Thyroid gland (tissue), 4 donors: Measurements from ENCODE around the gene MYLK4. TPM values are rescaled to one million over a fixed set of nuclear protein-coding genes. Genes with fewer than 3 reads are reported as not detected.

Experiments
- DNase-seq, 2 donors: peaks; one replicate each; pipeline ENCODE4 v3.0.0-alpha.2; 2019
- H3K27ac ChIP-seq, 3 donors: fragments of 200-600 bp; sonication (generic); 1 replicate in 2 of 3; 2 replicates in 1 of 3; pipeline ENCODE4 v1.5.1; 2016 to 2019; ENCODE audit warnings: mild to moderate bottlenecking in 1 of 3, moderate library complexity in 1 of 3
- H3K27me3 ChIP-seq: fragments of 200-600 bp; sonication (generic); one replicate; pipeline ENCODE4 v1.5.1; 2019
- H3K36me3 ChIP-seq, 2 donors: fragments of 200-600 bp; sonication (generic); one replicate each; pipeline ENCODE4 v1.5.1; 2016 to 2019
- H3K4me1 ChIP-seq, 2 donors: fragments of 200-600 bp; sonication (generic); one replicate each; pipeline ENCODE4 v1.5.1; 2017 to 2019
- H3K4me3 ChIP-seq, 3 donors: fragments of 200-600 bp; sonication (generic); replicated peaks in 1 of 3; 1 replicate in 2 of 3; 2 replicates in 1 of 3; pipeline ENCODE4 v1.5.1; 2016; ENCODE audit warnings: mild to moderate bottlenecking in 1 of 3
- H3K9me3 ChIP-seq: fragments of 200-600 bp; sonication (generic); one replicate; pipeline ENCODE4 v1.5.1; 2017
- CTCF ChIP-seq, 6 experiments: fragments of 200-600 bp in 3 of 6; fragments of 450-650 bp in 3 of 6; sonication (generic) in 3 of 6; IDR thresholded peaks; one replicate each; pipeline ENCODE4 v1.5.1; 2016 to 2019; ENCODE audit warnings: antibody characterized with exemption in 6 of 6, mild to moderate bottlenecking in 2 of 6, inconsistent platforms in 1 of 6, moderate library complexity in 1 of 6
- POLR2A ChIP-seq, 2 donors: fragments of 450-650 bp; IDR thresholded peaks; one replicate each; pipeline ENCODE4 v1.6.1; 2017; ENCODE audit warnings: antibody characterized with exemption in 2 of 2, mild to moderate bottlenecking in 2 of 2, moderate library complexity in 1 of 2
- WGBS, 2 donors: methylation state at CpG; one replicate each; pipeline ENCODE4 v1.1.5; 2017; 5-methylcytosine and 5-hydroxymethylcytosine counted together
- intact Hi-C: fragments of 100-400 bp; cut with DNase I; formaldehyde crosslinking; loops from one replicate; pipeline ENCODE4 v1.15.1; 2023
- total RNA-seq, 4 donors: library from RNA; depleted of rRNA; stranded (reverse); fragments of >200 nt; gene quantifications; one replicate each; pipeline ENCODE4 v1.2.3, GENCODE V29; 2016

The MYLK4 gene
- total RNA-seq, 4 donors from 2014 or later, result 0.94 to 1.8 (median 1.1) TPM

GRCh38 chr6:2795956-2796355 lies 45.2 kb upstream of the MYLK4 start:
- peaks cover 8 to 17% of the 10 kb centered on the region in 2 donors for H3K4me1 ChIP-seq
- H3K4me3 ChIP-seq, result no peak overlapping the region
- no peak for DNase-seq
- intact Hi-C loops, result no loop called here
- H3K36me3 ChIP-seq, result no peaks in the 10 kb centered on the region
- no peak overlapping the region for H3K27ac ChIP-seq
- H3K9me3 ChIP-seq, result no peaks in the 10 kb centered on the region
- no peaks in the 10 kb centered on the region for H3K27me3 ChIP-seq
- 88 to 90% methylated on average over 16 of the region's 16 CpGs for WGBS, 2 donors
- no peak for TF ChIP-seq CTCF (IDR thresholded peaks at IDR 0.05)
- TF ChIP-seq POLR2A (IDR thresholded peaks at IDR 0.05), result no peak

- intact Hi-C loops, result no loop called here
- H3K9me3 ChIP-seq, result no peaks in the 10 kb centered on the region
- H3K27ac ChIP-seq, result no peak overlapping the region
- 82 to 96% methylated on average over 2 of the region's 2 CpGs for WGBS, 2 donors
- no peaks in the 10 kb centered on the region for H3K36me3 ChIP-seq
- H3K4me1 ChIP-seq, result peaks cover 8 to 22% of the 10 kb centered on the region in 2 donors
- DNase-seq, result no peak
- no peak for TF ChIP-seq CTCF (IDR thresholded peaks at IDR 0.05)
- no peak for TF ChIP-seq POLR2A (IDR thresholded peaks at IDR 0.05)
- H3K4me3 ChIP-seq, result no peak overlapping the region
- H3K27me3 ChIP-seq, result no peaks in the 10 kb centered on the region
Measured at GRCh38 chr6:2795162-2795561, 44.4 kb upstream of the MYLK4 start.

GRCh38 chr6:2794171-2794730 lies 43.5 kb upstream of the MYLK4 start:
- H3K9me3 ChIP-seq, result no peaks in the 10 kb centered on the region
- H3K4me3 ChIP-seq, result no peak overlapping the region
- peaks cover 8 to 22% of the 10 kb centered on the region in 2 donors for H3K4me1 ChIP-seq
- no peaks in the 10 kb centered on the region for H3K36me3 ChIP-seq
- no peaks in the 10 kb centered on the region for H3K27me3 ChIP-seq
- H3K27ac ChIP-seq, result no peak overlapping the region
- intact Hi-C loops, result loop anchor here (5.0 kb wide), 1 partner anchor 138 kb away; no protein-coding TSS in a partner anchor
- 95 to 96% methylated on average over 5 of the region's 5 CpGs for WGBS, 2 donors
- no peak for TF ChIP-seq CTCF (IDR thresholded peaks at IDR 0.05)
- TF ChIP-seq POLR2A (IDR thresholded peaks at IDR 0.05), result no peak
- no peak for DNase-seq

- Histone ChIP-seq H3K27ac (no peak overlapping the region), H3K9me3 (no peaks in the 10 kb centered on the region), H3K36me3 (no peaks in the 10 kb centered on the region), H3K4me3 (no peak overlapping the region), H3K4me1 (peaks cover 8 to 22% of the 10 kb centered on the region in 2 donors), H3K27me3 (no peaks in the 10 kb centered on the region)
- no peak for TF ChIP-seq CTCF (IDR thresholded peaks at IDR 0.05)
- TF ChIP-seq POLR2A (IDR thresholded peaks at IDR 0.05), result no peak
- WGBS, 2 donors, result 68 to 81% methylated on average over 9 of the region's 9 CpGs
- DNase-seq, result no peak
- intact Hi-C loops, result loop anchor here (5.0 kb wide), 1 partner anchor 139 kb away; no protein-coding TSS in a partner anchor
Measured at GRCh38 chr6:2793534-2794151, 42.9 kb upstream of the MYLK4 start.
